ENCODE data around the gene XBP1.

DNA sequence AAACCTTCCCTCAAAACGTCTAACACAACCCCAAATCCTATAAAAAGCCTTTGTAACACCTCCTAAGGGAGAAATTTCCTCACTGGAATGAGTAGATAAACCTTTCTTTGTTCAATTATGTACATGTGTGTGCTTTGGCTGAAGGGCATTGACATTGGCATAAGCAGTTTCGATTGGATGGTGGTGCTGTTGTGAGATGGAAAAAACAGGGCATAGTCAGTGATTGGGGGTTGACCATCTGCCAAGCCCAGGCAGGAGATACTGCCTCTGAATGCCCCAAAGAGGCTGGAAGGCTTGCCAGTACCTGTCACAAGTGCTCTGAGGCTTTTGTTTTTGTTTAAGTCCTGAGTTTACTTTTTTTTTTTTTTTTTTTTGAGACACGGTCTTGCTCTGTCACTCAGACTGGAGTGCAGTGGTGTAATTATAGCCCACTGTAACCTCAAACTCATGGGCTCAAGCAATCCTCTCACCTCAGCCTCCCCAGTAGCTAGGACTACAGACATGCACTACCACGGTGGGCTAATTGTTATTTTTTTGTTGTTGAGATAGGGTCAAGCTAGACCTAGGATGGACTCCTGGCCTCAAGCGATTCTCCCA, 29.1 kb downstream of the XBP1 start:
- TF ChIP-seq, protein P1, sequence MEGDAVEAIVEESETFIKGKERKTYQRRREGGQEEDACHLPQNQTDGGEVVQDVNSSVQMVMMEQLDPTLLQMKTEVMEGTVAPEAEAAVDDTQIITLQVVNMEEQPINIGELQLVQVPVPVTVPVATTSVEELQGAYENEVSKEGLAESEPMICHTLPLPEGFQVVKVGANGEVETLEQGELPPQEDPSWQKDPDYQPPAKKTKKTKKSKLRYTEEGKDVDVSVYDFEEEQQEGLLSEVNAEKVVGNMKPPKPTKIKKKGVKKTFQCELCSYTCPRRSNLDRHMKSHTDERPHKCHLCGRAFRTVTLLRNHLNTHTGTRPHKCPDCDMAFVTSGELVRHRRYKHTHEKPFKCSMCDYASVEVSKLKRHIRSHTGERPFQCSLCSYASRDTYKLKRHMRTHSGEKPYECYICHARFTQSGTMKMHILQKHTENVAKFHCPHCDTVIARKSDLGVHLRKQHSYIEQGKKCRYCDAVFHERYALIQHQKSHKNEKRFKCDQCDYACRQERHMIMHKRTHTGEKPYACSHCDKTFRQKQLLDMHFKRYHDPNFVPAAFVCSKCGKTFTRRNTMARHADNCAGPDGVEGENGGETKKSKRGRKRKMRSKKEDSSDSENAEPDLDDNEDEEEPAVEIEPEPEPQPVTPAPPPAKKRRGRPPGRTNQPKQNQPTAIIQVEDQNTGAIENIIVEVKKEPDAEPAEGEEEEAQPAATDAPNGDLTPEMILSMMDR (IDR thresholded peaks at IDR 0.05 in 4 of 5, conservative IDR thresholded peaks at IDR 0.05 in 1 of 5) = no peak
- TF ChIP-seq POLR2A (IDR thresholded peaks at IDR 0.05) = no peak

Measured in gastrocnemius medialis (tissue), 4 donors.